H1 (cell line): ENCODE measurements around the gene TRAPPC2B.

ENCODE experiments used
- CTCF ChIP-seq, 3 experiments: IDR thresholded peaks; 1 replicate in 2 of 3; 2 replicates in 1 of 3; pipeline versions ENCODE4 v1.5.1 to v1.6.1; 2011; ENCODE audit warnings: low read length in 3 of 3, mild to moderate bottlenecking in 3 of 3, inconsistent platforms in 2 of 3, low read depth in 1 of 3, moderate library complexity in 1 of 3; ENCODE audit not compliant: insufficient read depth in 1 of 3; ENCODE audit errors: control extremely low read depth in 1 of 3
- JUND ChIP-seq: IDR thresholded peaks from 2 replicates; pipeline ENCODE4 v1.6.1; 2011; ENCODE audit warnings: mild to moderate bottlenecking, improper control_type of control experiment, low read length

GRCh38 chr19:57377498-57378146 lies 14.3 kb downstream of the TRAPPC2B start:
- no peak for TF ChIP-seq JUND
- TF ChIP-seq CTCF (IDR thresholded peaks at IDR 0.05; ENCODE audit: control extremely low read depth in 1 of 3, insufficient read depth in 1 of 3, low read depth in 1 of 3, low read length in 3 of 3): no peak
